ENCODE results near the gene PDZRN4. TPM values are rescaled to one million over a fixed set of nuclear protein-coding genes. Genes with fewer than 3 reads are reported as not detected.
"Not testable (repeated sequence)": the region's sequence is repeated elsewhere in the genome, so short reads cannot be mapped to it uniquely, and the experiment has no call there.

PDZRN4 gene
- total RNA-seq = not detected
- long read RNA-seq, partial matches to known transcripts = 0 of 1 reads
- long read RNA-seq, other reads (novel, unspliced or antisense) = 1 of 1 reads

DNA sequence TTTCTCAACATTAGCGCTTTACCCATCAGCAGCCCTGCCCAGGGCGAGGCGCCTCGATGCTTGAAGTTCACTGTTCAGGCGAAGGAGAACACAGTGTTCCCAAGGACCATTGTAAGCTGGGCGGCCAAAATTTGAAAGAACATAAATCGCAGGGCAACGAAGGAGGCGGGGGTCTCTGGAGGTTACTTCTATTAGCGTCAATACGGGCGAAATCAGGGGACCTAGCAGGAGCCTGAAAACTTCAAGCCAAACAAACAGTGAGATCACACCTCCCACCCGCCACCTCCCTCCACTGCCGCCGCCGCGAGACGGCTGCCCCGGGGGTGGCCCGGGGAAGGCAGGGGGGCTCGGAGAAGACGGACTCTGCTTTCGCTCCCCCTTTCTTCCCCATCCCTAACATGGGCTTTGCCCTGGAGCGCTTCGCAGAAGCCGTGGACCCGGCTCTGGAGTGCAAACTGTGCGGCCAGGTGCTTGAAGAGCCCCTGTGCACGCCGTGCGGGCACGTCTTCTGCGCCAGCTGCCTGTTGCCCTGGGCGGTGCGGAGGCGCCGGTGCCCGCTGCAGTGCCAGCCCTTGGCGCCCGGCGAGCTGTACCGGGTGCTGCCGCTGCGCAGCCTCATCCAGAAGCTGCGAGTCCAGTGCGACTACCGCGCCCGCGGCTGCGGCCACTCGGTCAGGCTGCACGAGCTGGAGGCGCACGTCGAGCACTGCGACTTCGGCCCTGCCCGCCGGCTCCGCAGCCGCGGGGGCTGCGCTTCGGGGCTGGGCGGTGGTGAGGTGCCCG, at the start of gene PDZRN4:
Gene PDZRN4 (plus strand): TSS at position 263 of the 783 bp plus-strand sequence.
- DNase-seq (ENCODE audit: low spot score) = no peak

DNA sequence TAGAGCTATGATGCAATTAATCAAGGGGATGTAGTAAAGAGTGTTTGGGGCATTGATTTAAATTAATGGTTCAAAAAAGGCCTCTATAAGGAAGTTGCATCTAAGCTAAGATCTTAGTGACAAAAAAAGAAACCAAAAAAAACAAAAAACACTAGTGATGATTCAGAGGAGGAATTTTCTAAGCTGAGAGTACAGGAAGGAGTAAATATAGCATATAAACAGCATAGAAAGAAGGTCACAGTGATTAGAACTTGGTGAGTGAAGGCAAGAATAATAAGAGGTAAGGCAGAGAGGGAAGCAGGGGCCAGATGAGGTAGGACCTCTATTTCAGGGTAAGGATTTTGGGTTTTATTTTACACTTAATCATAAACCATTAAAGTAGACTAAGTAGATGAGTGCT, 48.0 kb upstream of the PDZRN4 start:
- DNase-seq (ENCODE audit: low spot score) = no peak

DNA sequence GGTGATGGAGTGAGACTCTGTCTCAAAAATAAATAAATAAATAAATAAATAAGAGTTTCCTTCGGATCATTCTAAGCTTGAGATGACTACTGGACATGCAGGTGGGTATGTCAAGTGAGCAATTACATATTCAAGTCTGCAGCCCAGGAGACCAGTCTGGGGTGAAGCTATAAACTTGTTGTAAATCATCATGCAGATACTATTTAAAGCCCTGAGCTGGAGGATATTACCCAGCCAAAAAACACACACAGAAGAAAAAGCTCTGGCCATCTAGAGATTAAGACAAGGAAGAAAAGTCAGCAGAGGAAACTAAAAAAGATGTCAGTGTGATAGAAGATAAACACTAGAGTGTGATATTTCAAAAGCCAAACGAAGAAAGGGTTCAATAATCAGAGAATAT, 47.0 kb upstream of the PDZRN4 start:
- DNase-seq (ENCODE audit: low spot score) = no peak

DNA sequence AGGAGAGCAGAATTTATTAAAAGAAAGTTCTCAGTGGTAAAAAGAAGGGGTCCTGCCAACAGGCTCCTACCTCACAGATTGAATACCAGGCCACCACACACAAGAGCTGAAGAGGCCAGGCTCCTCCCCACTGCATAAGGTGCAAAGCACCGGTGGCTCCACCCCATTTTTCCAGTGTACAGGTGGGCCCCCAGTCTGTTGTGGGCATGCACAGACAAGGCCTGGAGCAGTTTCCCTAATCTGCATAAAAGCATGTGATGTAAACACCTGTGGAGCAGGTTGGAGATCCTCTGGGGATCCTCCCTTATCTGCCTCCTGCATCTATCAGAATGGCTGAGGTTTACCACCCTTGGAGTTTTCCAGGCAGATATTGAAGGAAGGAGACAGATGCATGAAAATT, 45.7 kb upstream of the PDZRN4 start:
- DNase-seq (ENCODE audit: low spot score) = no peak

DNA sequence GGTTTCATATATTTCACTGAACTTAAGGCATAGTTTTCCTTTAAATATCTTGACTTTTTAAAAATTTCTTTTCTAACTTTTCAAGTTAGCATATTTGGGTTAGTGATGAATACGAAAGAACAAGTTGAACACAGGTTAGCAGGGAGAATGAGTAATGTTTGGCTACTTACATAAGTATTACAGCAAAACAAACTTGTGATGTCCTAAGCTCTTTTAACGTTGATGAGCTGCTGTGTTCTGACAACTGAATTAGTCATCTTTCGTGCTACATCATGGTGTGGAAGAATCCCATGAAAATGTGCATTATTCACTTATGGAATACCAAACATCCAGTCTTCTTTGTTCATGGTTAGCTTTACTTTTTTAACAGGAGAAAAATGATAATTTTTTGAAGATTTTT, 36.3 kb upstream of the PDZRN4 start:
- no peak for DNase-seq (ENCODE audit: low spot score)

DNA sequence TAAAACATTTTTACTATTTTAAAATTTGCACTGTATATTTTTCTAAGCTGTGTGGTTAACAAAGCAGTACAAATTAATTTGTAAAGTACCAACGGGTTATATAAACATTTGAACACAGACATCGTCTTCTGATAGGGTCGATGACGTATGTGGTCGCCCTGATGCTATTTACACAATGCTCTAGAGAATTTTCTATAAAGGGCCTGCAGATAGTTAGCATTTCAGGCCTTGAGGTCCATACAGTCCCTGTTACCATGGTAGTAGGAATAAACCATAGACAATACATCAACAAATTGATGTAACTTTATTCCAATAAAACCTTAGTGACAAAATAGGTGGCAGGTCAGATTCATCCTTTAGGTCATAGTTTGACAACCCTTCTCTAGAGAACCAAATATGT, 25.7 kb upstream of the PDZRN4 start:
- DNase-seq (ENCODE audit: low spot score) = no peak

GRCh38 chr12:41167701-41168100, 20.4 kb upstream of the PDZRN4 start:
- no peak for DNase-seq (ENCODE audit: low spot score)

GRCh38 chr12:41174602-41175001, 13.5 kb upstream of the PDZRN4 start:
- DNase-seq (ENCODE audit: low spot score) = no peak

DNA sequence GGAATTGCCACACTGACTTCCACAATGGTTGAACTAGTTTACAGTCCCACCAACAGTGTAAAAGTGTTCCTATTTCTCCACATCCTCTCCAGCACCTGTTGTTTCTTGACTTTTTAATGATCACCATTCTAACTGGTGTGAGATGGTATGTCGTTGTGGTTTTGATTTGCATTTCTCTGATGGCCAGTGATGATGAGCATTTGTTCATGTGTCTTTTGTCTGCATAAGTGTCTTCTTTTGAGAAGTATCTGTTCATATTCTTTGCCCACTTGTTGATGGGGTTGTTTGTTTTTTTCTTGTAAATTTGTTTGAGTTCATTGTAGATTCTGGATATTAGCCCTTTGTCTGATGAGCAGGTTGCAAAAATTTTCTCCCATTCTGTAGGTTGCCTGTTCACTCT, 8.6 kb upstream of the PDZRN4 start:
- not testable (repeated sequence) for DNase-seq (ENCODE audit: low spot score)

GRCh38 chr12:41184864-41185263, 3.3 kb upstream of the PDZRN4 start:
- DNase-seq (ENCODE audit: low spot score) = no peak

DNA sequence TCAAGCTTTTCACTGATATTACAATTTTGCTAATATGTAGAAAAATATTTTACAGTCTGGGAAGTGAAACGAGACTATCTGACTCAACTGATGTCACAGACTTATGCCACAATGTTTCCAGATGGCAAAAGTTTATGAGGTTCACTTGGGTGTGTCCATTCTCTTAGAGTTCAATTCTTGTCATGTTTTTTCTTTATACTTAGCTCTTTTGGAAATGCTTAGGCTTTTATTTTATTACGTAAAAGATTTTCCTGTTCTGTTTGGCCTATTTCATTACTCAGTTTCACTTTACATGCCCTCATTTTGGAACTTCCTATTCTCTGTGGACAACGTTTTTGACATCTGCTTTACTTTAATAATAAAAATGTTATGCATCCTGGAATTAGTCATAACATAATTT, 2.1 kb upstream of the PDZRN4 start:
- no peak for DNase-seq (ENCODE audit: low spot score)

DNA sequence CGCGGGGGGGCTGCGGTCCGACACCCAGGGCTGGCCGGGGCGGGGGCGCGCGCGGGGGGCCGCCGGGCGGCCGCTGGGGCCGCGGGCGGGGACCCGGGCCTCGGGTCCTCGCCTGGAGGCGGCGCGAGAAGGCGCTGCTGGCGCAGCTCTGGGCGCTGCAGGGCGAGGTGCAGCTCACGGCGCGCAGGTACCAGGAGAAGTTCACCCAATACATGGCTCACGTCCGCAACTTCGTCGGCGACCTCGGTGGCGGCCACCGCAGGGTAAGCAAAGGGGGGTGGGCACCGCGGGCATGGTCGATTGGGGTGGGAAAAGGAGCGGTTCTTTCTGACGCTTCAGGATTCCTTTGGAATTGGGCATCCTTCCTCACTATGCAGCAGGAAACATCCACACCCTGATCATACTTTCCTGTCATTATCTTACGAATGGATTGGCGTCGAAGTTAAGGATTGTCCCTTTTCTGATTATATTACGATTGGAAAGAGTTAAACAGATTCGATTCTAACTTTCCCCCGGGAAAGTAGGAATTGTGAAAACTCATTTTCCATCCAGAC, 798 bp downstream of the PDZRN4 start:
- no peak for DNase-seq (ENCODE audit: low spot score)

DNA sequence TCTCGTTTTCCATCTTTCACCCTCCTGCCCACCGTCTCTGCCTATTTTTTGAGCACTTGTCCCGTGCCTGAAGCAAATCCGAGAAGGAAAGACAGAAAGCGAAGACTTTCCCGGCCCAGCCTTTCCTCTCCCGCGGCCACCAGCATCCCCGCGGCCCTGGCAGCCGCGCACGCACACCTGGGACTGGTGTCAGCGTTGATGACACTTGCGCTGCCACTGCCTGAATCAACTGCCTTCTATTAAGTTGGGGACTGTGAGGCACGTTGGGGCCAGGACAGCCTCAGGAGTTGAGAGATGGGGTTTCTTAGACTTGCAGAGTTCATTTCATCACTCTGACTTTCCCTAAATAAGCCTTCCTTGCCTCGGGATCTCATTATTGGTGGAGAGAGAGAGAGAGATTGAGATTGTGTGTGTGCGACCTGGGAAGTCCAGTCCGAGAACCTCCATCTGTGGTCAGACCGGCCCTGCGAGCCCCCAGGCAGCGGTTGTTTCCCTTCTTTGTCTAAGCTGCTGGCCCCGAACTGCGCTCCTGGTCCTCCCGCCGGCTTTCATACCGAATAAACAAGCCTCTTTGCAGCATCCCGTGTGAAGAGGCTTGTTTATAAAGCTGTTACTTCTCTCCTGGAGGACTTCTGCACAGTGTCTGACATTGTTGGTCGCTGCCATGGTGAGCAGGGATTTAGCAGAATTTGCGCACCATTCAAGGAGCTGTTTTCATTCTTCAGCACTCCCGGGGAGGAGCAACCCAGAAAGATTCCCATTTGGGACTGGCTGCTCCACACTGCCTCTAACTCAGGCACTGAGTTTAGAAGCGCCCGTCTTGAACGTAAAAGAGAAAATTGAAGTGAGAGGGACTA, 1.5 kb downstream of the PDZRN4 start:
- DNase-seq (ENCODE audit: low spot score) = no peak

- no peak for DNase-seq (ENCODE audit: low spot score)
These were observed 2.2 kb downstream of the PDZRN4 start for GRCh38 chr12:41190338-41190737.

GRCh38 chr12:41191549-41191948, 3.4 kb downstream of the PDZRN4 start:
- DNase-seq (ENCODE audit: low spot score) = not testable (repeated sequence)

DNA sequence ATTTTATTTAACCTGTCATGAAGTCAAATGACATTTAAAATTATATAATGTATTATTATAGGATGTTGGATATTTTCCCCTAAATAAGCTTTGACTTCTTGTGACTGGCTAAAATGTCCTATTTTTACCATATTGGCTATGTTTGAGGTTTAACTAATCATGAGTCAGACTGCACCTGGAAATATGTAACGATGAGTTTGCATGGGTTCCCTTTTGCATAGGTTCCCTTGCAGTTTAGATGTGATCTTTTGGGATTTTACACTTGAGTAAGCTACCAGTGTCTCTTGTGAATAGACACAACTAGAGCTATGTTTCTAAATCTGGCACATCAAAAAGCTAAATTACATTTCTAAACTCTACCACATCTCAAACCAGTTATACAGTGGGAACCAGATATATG, 5.2 kb downstream of the PDZRN4 start:
- no peak for DNase-seq (ENCODE audit: low spot score)

GRCh38 chr12:41202051-41202450, 13.9 kb downstream of the PDZRN4 start:
- no peak for DNase-seq (ENCODE audit: low spot score)

DNA sequence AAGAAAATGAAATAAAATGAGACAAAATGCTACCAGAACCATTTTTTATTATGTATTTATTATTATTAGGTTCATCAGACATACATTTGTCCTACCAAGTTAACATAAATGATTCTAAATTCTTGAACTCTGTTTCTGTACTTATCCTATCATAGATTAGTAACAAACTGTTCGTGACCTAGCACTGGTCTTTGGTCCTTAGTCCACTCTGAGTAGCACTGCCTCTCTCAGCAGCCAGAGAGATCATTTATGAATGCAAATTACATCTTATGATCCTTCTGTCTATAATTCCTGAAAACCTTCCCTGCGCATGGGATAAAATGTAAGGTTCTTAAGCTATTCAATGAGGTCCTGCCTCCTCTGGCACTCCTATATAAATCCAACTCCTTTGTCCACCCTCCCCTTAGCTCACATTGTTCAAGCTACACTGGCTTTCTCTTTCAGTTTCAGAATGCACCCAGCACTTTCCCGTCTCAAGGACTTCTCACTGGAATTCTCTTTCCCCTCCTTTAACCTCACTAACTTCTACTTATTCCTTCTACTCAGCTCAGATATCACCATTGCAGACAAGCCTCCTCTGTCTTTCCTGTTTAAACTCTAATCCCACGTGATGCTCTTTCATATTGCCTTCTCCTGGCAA, 17.1 kb downstream of the PDZRN4 start:
- no peak for DNase-seq (ENCODE audit: low spot score)

GRCh38 chr12:41206298-41206697, 18.2 kb downstream of the PDZRN4 start:
- no peak for DNase-seq (ENCODE audit: low spot score)

- DNase-seq (ENCODE audit: low spot score) = no peak
These were observed 23.3 kb downstream of the PDZRN4 start for GRCh38 chr12:41211448-41211847.

DNA sequence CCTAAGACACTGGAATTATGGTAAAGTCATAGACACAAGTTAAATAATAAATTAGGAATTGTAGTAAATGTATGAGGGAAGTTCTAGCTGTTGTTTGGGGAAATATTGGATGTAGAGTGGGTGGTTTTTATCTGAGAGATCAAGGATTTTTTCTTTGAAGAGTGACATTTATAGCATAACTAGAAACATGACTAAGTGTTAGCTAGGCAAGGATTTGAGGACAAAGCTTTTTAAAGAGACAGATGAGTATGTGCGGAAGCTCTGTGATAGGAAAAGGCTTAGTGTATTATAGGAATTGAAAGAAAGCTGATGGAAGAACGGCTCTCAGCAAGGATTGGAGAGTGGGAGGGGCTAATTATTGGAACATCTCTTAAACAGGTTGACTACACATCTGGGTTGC, 24.5 kb downstream of the PDZRN4 start:
- no peak for DNase-seq (ENCODE audit: low spot score)

DNA sequence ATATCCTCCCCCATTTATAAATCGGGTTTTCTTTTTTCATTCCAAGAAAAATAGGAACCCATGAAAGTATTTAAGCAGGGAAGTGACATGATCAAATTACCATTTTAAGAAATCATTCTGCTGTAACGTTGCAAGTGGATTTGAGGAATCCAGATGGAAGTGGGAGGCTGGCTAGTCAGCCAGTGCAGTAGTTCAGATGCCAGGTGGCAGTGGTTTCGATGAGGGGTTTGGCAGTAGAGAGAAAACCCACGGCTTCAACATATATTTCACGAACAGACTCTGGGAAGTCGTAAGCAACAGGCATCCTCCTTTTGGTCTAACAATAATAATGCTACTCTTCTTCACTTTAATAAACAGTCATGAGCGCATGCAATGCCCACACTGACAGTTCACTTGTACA, 25.0 kb downstream of the PDZRN4 start:
- no peak for DNase-seq (ENCODE audit: low spot score)
